ENCODE measurements around the gene YY2. TPM values are rescaled to one million over a fixed set of nuclear protein-coding genes. Genes with fewer than 3 reads are reported as not detected.

YY2 gene
- total and polyA plus RNA-seq, 2 donors (not counting 1 experiment from before 2014, with no cell fraction given) = 0.67 to 2.6 TPM

DNA sequence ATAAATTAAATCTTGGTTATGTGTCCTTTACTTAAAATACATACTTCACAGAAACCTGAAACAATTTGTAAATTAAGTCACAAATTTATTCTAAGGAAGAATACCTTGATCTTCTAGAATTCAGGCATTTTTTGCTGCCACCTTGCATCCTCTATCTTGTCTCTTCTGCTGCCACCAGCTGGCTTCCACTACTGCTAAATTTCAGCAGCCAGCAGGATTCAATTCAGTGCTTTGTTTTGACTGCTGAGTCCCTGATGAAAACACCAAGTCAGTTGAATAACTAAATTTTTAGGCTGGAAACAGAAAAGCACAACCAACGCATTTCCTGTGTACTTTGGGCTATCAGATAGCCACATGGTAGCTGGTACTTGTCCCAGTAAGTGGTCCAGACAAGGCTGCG, 18.7 kb upstream of the YY2 start:
- Histone ChIP-seq H3K4me3 (ENCODE audit: control extremely low read depth in 1 of 5, extremely low read depth in 1 of 5, insufficient read depth in 1 of 5, low read depth in 2 of 5, low read length in 4 of 5) (no peak overlapping the region), H4K20me1 (ENCODE audit: control insufficient read depth, insufficient read depth, low read length, poor library complexity, severe bottlenecking) (no peaks in the 10 kb centered on the region), H2AFZ (ENCODE audit: insufficient read depth, low read depth, low read length, poor library complexity, severe bottlenecking) (no peak overlapping the region), H3K4me1 (ENCODE audit: control insufficient read depth in 2 of 2, insufficient read depth in 2 of 2, low read length in 2 of 2) (peaks cover 4 to 5% of the 10 kb centered on the region in 2 donors), H3K9ac (ENCODE audit: low read length) (no peak overlapping the region), H3K9me3 (ENCODE audit: control extremely low read depth in 1 of 3, control insufficient read depth in 2 of 3, insufficient read depth in 1 of 3, low read length in 2 of 3) (no peaks in the 10 kb centered on the region), H3K27me3 (replicated peaks in 1 of 4; ENCODE audit: control extremely low read depth in 1 of 4, control insufficient read depth in 3 of 4, insufficient read depth in 4 of 4, low read length in 3 of 4) (peaks cover 0 to 3% (median 0%) of the 10 kb centered on the region in 4 experiments), H3K4me2 (replicated peaks; ENCODE audit: low read depth, low read length, poor library complexity, severe bottlenecking) (no peak overlapping the region), H3K36me3 (replicated peaks in 1 of 2; ENCODE audit: control extremely low read depth in 1 of 2, control insufficient read depth in 1 of 2, extremely low read depth in 1 of 2, insufficient read depth in 2 of 2, low read length in 1 of 2) (no peaks in the 10 kb centered on the region), H3K27ac (ENCODE audit: low read length in 2 of 2) (no peak overlapping the region), H3K79me2 (ENCODE audit: control insufficient read depth, insufficient read depth, low read length) (no peaks in the 10 kb centered on the region)
- H3K27me3 Mint-ChIP-seq = no peaks in the 10 kb centered on the region
- H3K27ac Mint-ChIP-seq = no peak overlapping the region
- peaks cover 13% of the 10 kb centered on the region for H3K4me1 Mint-ChIP-seq
- POLR2A ChIA-PET = no interaction called here
- CTCF ChIA-PET = no interaction called here
- no CpG with 5 or more reads among the region's 2 CpGs for WGBS (ENCODE audit: insufficient coverage)
- intact Hi-C loops (cut with micrococcal nuclease) = no loop called here
- H3K9me3 Mint-ChIP-seq (ENCODE audit: insufficient read depth) = no peaks in the 10 kb centered on the region
- no peak for ATAC-seq (ENCODE audit: low read depth)
- TF ChIP-seq EZH2 (IDR thresholded peaks at IDR 0.05; ENCODE audit: borderline replicate concordance, insufficient read depth, low read depth, low read length, poor library complexity, severe bottlenecking) = no peak
- TF ChIP-seq, protein P1, sequence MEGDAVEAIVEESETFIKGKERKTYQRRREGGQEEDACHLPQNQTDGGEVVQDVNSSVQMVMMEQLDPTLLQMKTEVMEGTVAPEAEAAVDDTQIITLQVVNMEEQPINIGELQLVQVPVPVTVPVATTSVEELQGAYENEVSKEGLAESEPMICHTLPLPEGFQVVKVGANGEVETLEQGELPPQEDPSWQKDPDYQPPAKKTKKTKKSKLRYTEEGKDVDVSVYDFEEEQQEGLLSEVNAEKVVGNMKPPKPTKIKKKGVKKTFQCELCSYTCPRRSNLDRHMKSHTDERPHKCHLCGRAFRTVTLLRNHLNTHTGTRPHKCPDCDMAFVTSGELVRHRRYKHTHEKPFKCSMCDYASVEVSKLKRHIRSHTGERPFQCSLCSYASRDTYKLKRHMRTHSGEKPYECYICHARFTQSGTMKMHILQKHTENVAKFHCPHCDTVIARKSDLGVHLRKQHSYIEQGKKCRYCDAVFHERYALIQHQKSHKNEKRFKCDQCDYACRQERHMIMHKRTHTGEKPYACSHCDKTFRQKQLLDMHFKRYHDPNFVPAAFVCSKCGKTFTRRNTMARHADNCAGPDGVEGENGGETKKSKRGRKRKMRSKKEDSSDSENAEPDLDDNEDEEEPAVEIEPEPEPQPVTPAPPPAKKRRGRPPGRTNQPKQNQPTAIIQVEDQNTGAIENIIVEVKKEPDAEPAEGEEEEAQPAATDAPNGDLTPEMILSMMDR (IDR thresholded peaks at IDR 0.05) = no peak
- DNase-seq = no peak
- H3K4me3 Mint-ChIP-seq = no peak overlapping the region

DNA sequence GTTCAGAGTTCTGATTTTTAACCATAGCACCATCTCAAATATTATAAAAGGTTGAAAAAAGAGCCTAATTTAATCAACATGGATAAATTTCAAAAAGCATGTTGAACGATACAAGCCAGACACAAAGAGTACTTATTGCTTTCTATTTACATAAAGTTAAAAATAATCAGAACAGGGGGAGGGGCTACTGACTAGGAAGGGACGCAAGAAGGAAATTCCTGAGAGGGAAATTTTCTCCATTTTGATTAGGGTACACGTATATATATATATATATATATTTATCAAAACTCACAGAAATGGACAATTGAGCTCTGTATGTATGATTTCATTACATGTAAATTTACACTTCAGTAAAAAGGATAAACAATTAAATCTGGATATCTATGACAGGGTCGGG, 16.9 kb upstream of the YY2 start:
- intact Hi-C loops (cut with micrococcal nuclease) = loop anchor here (2.0 kb wide), 1 partner anchor 100 kb away; no protein-coding TSS in a partner anchor
- H3K27ac ChIP-seq (ENCODE audit: low read length in 2 of 2) = peak overlapping the region; percentile 60 to 70
- H3K4me2 ChIP-seq (replicated peaks; ENCODE audit: low read depth, low read length, poor library complexity, severe bottlenecking) = peak overlapping the region; percentile 68
- no peaks in the 10 kb centered on the region for H3K79me2 ChIP-seq (ENCODE audit: control insufficient read depth, insufficient read depth, low read length)
- Mint-ChIP-seq H3K9me3 (ENCODE audit: insufficient read depth) (no peaks in the 10 kb centered on the region), H3K4me1 (peaks cover 13% of the 10 kb centered on the region), H3K27me3 (no peaks in the 10 kb centered on the region), H3K4me3 (peak overlapping the region; percentile 95), H3K27ac (peak overlapping the region; percentile 91)
- peak overlapping the region; percentile 39 to 71 (median 69) for H3K4me3 ChIP-seq (ENCODE audit: control extremely low read depth in 1 of 5, extremely low read depth in 1 of 5, insufficient read depth in 1 of 5, low read depth in 2 of 5, low read length in 4 of 5)
- H3K9ac ChIP-seq (ENCODE audit: low read length) = peak overlapping the region; percentile 69
- DNase-seq = no peak
- H3K27me3 ChIP-seq (replicated peaks in 1 of 4; ENCODE audit: control extremely low read depth in 1 of 4, control insufficient read depth in 3 of 4, insufficient read depth in 4 of 4, low read length in 3 of 4) = no peaks in the 10 kb centered on the region
- H2AFZ ChIP-seq (ENCODE audit: insufficient read depth, low read depth, low read length, poor library complexity, severe bottlenecking) = peak overlapping the region; percentile 82
- TF ChIP-seq EZH2 (IDR thresholded peaks at IDR 0.05; ENCODE audit: borderline replicate concordance, insufficient read depth, low read depth, low read length, poor library complexity, severe bottlenecking) = no peak
- TF ChIP-seq, protein P1 (IDR thresholded peaks at IDR 0.05) = no peak
- ATAC-seq (ENCODE audit: low read depth) = peak; percentile 13
- H4K20me1 ChIP-seq (ENCODE audit: control insufficient read depth, insufficient read depth, low read length, poor library complexity, severe bottlenecking) = no peaks in the 10 kb centered on the region
- H3K36me3 ChIP-seq (replicated peaks in 1 of 2; ENCODE audit: control extremely low read depth in 1 of 2, control insufficient read depth in 1 of 2, extremely low read depth in 1 of 2, insufficient read depth in 2 of 2, low read length in 1 of 2) = no peaks in the 10 kb centered on the region
- WGBS (ENCODE audit: insufficient coverage) = no CpG with 5 or more reads among the region's 4 CpGs
- POLR2A ChIA-PET = no interaction called here
- CTCF ChIA-PET = interaction anchor here (0.9 to 1.5 kb wide), 3 partner anchors 136 to 1479 kb away, joined by 3 to 14 read pairs (median 3); no protein-coding TSS in a partner anchor
- H3K4me1 ChIP-seq (ENCODE audit: control insufficient read depth in 2 of 2, insufficient read depth in 2 of 2, low read length in 2 of 2) = peaks cover 4 to 5% of the 10 kb centered on the region in 2 donors
- H3K9me3 ChIP-seq (ENCODE audit: control extremely low read depth in 1 of 3, control insufficient read depth in 2 of 3, insufficient read depth in 1 of 3, low read length in 2 of 3) = no peaks in the 10 kb centered on the region

Data from B cell (primary cell).